Aorta (tissue), 5 donors: ENCODE data around the gene PFKFB1. TPM values are rescaled to one million over a fixed set of nuclear protein-coding genes. Genes with fewer than 3 reads are reported as not detected.

ENCODE experiments used
- ATAC-seq: fragments of 200-7000 bp; cut with Tn5 transposase; one replicate; pipeline ENCODE4 v1.9.1; 2022; ENCODE audit warnings: moderate library complexity; ENCODE audit not compliant: low FRiP score
- DNase-seq, 2 donors: peaks; one replicate each; pipeline ENCODE4 v3.0.0-alpha.2; 2020
- H3K27ac ChIP-seq, 2 donors: one replicate each; pipeline ENCODE4 v1.5.1; 2013; ENCODE audit warnings: low read length in 2 of 2, mild to moderate bottlenecking in 2 of 2, moderate library complexity in 2 of 2, control low read depth in 1 of 2, inconsistent platforms in 1 of 2, low read depth in 1 of 2
- H3K27me3 ChIP-seq, 2 donors: one replicate each; pipeline ENCODE4 v1.6.1; 2013; ENCODE audit warnings: control low read depth in 1 of 2, low read length in 1 of 2, mild to moderate bottlenecking in 1 of 2, moderate library complexity in 1 of 2; ENCODE audit not compliant: insufficient read depth in 2 of 2, control insufficient read depth in 1 of 2
- H3K36me3 ChIP-seq, 2 donors: one replicate each; pipeline ENCODE4 v1.6.1; 2013; ENCODE audit warnings: control low read depth in 1 of 2, low read length in 1 of 2, mild to moderate bottlenecking in 1 of 2; ENCODE audit not compliant: insufficient read depth in 2 of 2, control insufficient read depth in 1 of 2
- H3K4me1 ChIP-seq, 2 donors: one replicate each; pipeline ENCODE4 v1.6.1; 2013; ENCODE audit warnings: low read length in 2 of 2, control low read depth in 1 of 2, mild to moderate bottlenecking in 1 of 2, moderate library complexity in 1 of 2; ENCODE audit not compliant: insufficient read depth in 2 of 2, control insufficient read depth in 1 of 2
- H3K4me3 ChIP-seq, 2 donors: one replicate each; pipeline ENCODE4 v1.5.1; 2013; ENCODE audit warnings: low read length in 2 of 2, control low read depth in 1 of 2, mild to moderate bottlenecking in 1 of 2
- H3K9me3 ChIP-seq: one replicate; pipeline ENCODE4 v1.6.1; 2013; ENCODE audit warnings: mild to moderate bottlenecking, low read length; ENCODE audit not compliant: control insufficient read depth
- WGBS, 2 donors: extraction: QIAGEN DNeasy Blood & Tissue Kit; methylation state at CpG; one replicate each; pipeline ENCODE4 v1.1.7; 2013; 5-methylcytosine and 5-hydroxymethylcytosine counted together
- intact Hi-C, 2 donors: fragments of 100-400 bp; cut with DNase I; formaldehyde crosslinking; loops; one replicate each; pipeline versions ENCODE4 v1.14.2 to v1.15.0; 2022
- polyA plus RNA-seq, 2 donors: library from polyadenylated mRNA; stranded (reverse); fragments of 200-250 nt; gene quantifications; one replicate each; pipeline ENCODE4 v1.2.3, GENCODE V29; 2013
- total RNA-seq, 2 donors: library from RNA; stranded (reverse); fragmentation: NEBNext Ultra II Directional; extraction: Animal tissue kit (Norgen Biotek cat#: 25700); gene quantifications; one replicate each; pipeline ENCODE4 v1.2.1, GENCODE V29; 2021
- donor health status: healthy with polysubstance abuse.
- donor health status: Bipolar disorder and iron deficiency.
- donor health status: DM: no; HTN: no; CAD: no.
- donor health status: DM: no; HTN: no; CAD: no.
- donor health status: DM: yes; HTN: yes; CAD: no.

Gene PFKFB1
- total and polyA plus RNA-seq, 4 donors, result 0.30 to 0.39 TPM; not detected in 2

- Histone ChIP-seq H3K36me3 (no peaks in the 10 kb centered on the region), H3K9me3 (no peaks in the 10 kb centered on the region), H3K27ac (no peak overlapping the region), H3K27me3 (no peaks in the 10 kb centered on the region), H3K4me3 (no peak overlapping the region), H3K4me1 (no peaks in the 10 kb centered on the region)
- no peak for ATAC-seq
- DNase-seq, result no peak
- intact Hi-C loops, result no loop called here
Observed at GRCh38 chrX:54978448-54978847, 15.5 kb downstream of the PFKFB1 start.

GRCh38 chrX:54977387-54977786 lies 16.6 kb downstream of the PFKFB1 start:
- H3K36me3 ChIP-seq, result no peaks in the 10 kb centered on the region
- no peaks in the 10 kb centered on the region for H3K4me1 ChIP-seq
- no peak overlapping the region for H3K4me3 ChIP-seq
- 48 to 68% methylated on average over 4 of the region's 4 CpGs for WGBS, 2 donors
- H3K27ac ChIP-seq, result no peak overlapping the region
- H3K27me3 ChIP-seq, result no peaks in the 10 kb centered on the region
- no peaks in the 10 kb centered on the region for H3K9me3 ChIP-seq
- no peak for DNase-seq
- ATAC-seq, result no peak
- intact Hi-C loops, result no loop called here

- H3K9me3 ChIP-seq, result no peaks in the 10 kb centered on the region
- H3K4me1 ChIP-seq, result no peaks in the 10 kb centered on the region
- no peak overlapping the region for H3K27ac ChIP-seq
- H3K36me3 ChIP-seq, result no peaks in the 10 kb centered on the region
- H3K27me3 ChIP-seq, result no peaks in the 10 kb centered on the region
- 67 to 76% methylated on average over 4 of the region's 4 CpGs for WGBS, 2 donors
- ATAC-seq, result no peak
- H3K4me3 ChIP-seq, result no peak overlapping the region
- no peak for DNase-seq
- intact Hi-C loops, result no loop called here
Observed at GRCh38 chrX:54964766-54965497, 29.1 kb downstream of the PFKFB1 start.

GRCh38 chrX:54961750-54962149 lies 32.2 kb downstream of the PFKFB1 start:
- Histone ChIP-seq H3K27ac (no peak overlapping the region), H3K9me3 (no peaks in the 10 kb centered on the region), H3K4me1 (no peaks in the 10 kb centered on the region), H3K4me3 (no peak overlapping the region), H3K36me3 (no peaks in the 10 kb centered on the region), H3K27me3 (no peaks in the 10 kb centered on the region)
- DNase-seq (no peak), ATAC-seq (no peak)
- intact Hi-C loops, result no loop called here
- 76 to 96% methylated on average over 1 of the region's 1 CpG for WGBS, 2 donors

- Histone ChIP-seq H3K4me1 (no peaks in the 10 kb centered on the region), H3K36me3 (no peaks in the 10 kb centered on the region), H3K9me3 (no peaks in the 10 kb centered on the region), H3K27me3 (no peaks in the 10 kb centered on the region), H3K27ac (no peak overlapping the region), H3K4me3 (no peak overlapping the region)
- DNase-seq (no peak), ATAC-seq (no peak)
- WGBS, 2 donors, result 74 to 82% methylated on average over 8 of the region's 8 CpGs
- intact Hi-C loops, result no loop called here
Observed at GRCh38 chrX:54950730-54951375, 43.1 kb downstream of the PFKFB1 start.

GRCh38 chrX:54945224-54945623 lies 48.8 kb downstream of the PFKFB1 start:
- 70 to 77% methylated on average over 6 of the region's 6 CpGs for whole genome bisulfite sequencing, 2 donors
- Histone ChIP-seq H3K4me3 (no peak overlapping the region), H3K27me3 (no peaks in the 10 kb centered on the region), H3K36me3 (no peaks in the 10 kb centered on the region), H3K9me3 (no peaks in the 10 kb centered on the region), H3K27ac (no peak overlapping the region), H3K4me1 (no peaks in the 10 kb centered on the region)
- intact Hi-C loops, result no loop called here
- ATAC-seq, result no peak
- DNase-seq, result no peak

- Histone ChIP-seq H3K27me3 (no peaks in the 10 kb centered on the region), H3K9me3 (no peaks in the 10 kb centered on the region), H3K27ac (no peak overlapping the region), H3K36me3 (no peaks in the 10 kb centered on the region), H3K4me3 (no peak overlapping the region), H3K4me1 (no peaks in the 10 kb centered on the region)
- ATAC-seq, result no peak
- no peak for DNase-seq
- intact Hi-C loops, result no loop called here
Observed at GRCh38 chrX:54944816-54945215, 49.2 kb downstream of the PFKFB1 start.

- H3K36me3 ChIP-seq, result no peaks in the 10 kb centered on the region
- no peaks in the 10 kb centered on the region for H3K4me1 ChIP-seq
- H3K27me3 ChIP-seq, result no peaks in the 10 kb centered on the region
- H3K9me3 ChIP-seq, result no peaks in the 10 kb centered on the region
- H3K4me3 ChIP-seq, result no peak overlapping the region
- H3K27ac ChIP-seq, result no peak overlapping the region
- no peak for DNase-seq
- intact Hi-C loops, result no loop called here
- WGBS, 2 donors, result 72 to 87% methylated on average over 4 of the region's 4 CpGs
- ATAC-seq, result no peak
Observed at GRCh38 chrX:54937416-54937815, 56.6 kb downstream of the PFKFB1 start.

- Histone ChIP-seq H3K9me3 (no peaks in the 10 kb centered on the region), H3K36me3 (no peaks in the 10 kb centered on the region), H3K4me1 (no peaks in the 10 kb centered on the region), H3K27me3 (no peaks in the 10 kb centered on the region), H3K27ac (no peak overlapping the region), H3K4me3 (no peak overlapping the region)
- ATAC-seq (no peak), DNase-seq (no peak)
- intact Hi-C loops, result no loop called here
- 81 to 94% methylated on average over 4 of the region's 4 CpGs for WGBS, 2 donors
Observed at GRCh38 chrX:54935306-54935705, 58.7 kb downstream of the PFKFB1 start.
